Endothelial cell (in vitro differentiated cells): ENCODE data around the gene C1orf122. TPM values are rescaled to one million over a fixed set of nuclear protein-coding genes. Genes with fewer than 3 reads are reported as not detected.

Experiments
- DNase-seq: peaks from one replicate; pipeline ENCODE4 v3.0.0; 2021; ENCODE audit warnings: low spot score
- H3K27ac Mint-ChIP-seq: one replicate; pipeline ENCODE4 v1.8.0; 2021; ENCODE audit warnings: mixed read lengths, inconsistent platforms; ENCODE audit not compliant: unreplicated experiment
- H3K27me3 Mint-ChIP-seq: one replicate; pipeline ENCODE4 v1.8.0; 2021; ENCODE audit warnings: mild to moderate bottlenecking, moderate library complexity, mixed read lengths, inconsistent platforms; ENCODE audit not compliant: unreplicated experiment
- H3K36me3 Mint-ChIP-seq: one replicate; pipeline ENCODE4 v1.8.0; 2021; ENCODE audit warnings: mild to moderate bottlenecking, low read depth, mixed read lengths, inconsistent platforms; ENCODE audit not compliant: unreplicated experiment
- H3K4me1 Mint-ChIP-seq: one replicate; pipeline ENCODE4 v1.8.0; 2021; ENCODE audit warnings: mild to moderate bottlenecking, mixed read lengths, inconsistent platforms; ENCODE audit not compliant: unreplicated experiment
- H3K4me3 Mint-ChIP-seq: one replicate; pipeline ENCODE4 v1.8.0; 2021; ENCODE audit warnings: mild to moderate bottlenecking, mixed read lengths, inconsistent platforms; ENCODE audit not compliant: unreplicated experiment
- H3K9me3 Mint-ChIP-seq: one replicate; pipeline ENCODE4 v1.8.0; 2021; ENCODE audit warnings: mixed read lengths, inconsistent platforms; ENCODE audit not compliant: unreplicated experiment
- total RNA-seq: library from RNA; stranded (reverse); fragmentation: NEBNext Ultra II Directional; extraction: Animal tissue kit (Norgen Biotek cat#: 25700); gene quantifications from one replicate; pipeline ENCODE4 v1.2.1, GENCODE V29; 2021; ENCODE audit not compliant: unreplicated experiment
- TF ChIP-seq, protein P1 (sequence below): fragments of 200-600 bp; sonication (generic); IDR thresholded peaks from one replicate; pipeline ENCODE4 v1.5.0; 2021; ENCODE audit warnings: antibody characterized with exemption; ENCODE audit not compliant: unreplicated experiment

The C1orf122 gene
- total RNA-seq, 1 donor from 2014 or later: 29.4 TPM

GRCh38 chr1:37851262-37851661 is 43.7 kb downstream of the C1orf122 start:
- no peak for DNase-seq
- no peak overlapping the region for H3K27ac Mint-ChIP-seq
- H3K4me3 Mint-ChIP-seq: no peak overlapping the region
- H3K9me3 Mint-ChIP-seq: no peaks in the 10 kb centered on the region
- no peaks in the 10 kb centered on the region for H3K27me3 Mint-ChIP-seq
- H3K4me1 Mint-ChIP-seq: peaks cover 3% of the 10 kb centered on the region
- TF ChIP-seq, protein P1, sequence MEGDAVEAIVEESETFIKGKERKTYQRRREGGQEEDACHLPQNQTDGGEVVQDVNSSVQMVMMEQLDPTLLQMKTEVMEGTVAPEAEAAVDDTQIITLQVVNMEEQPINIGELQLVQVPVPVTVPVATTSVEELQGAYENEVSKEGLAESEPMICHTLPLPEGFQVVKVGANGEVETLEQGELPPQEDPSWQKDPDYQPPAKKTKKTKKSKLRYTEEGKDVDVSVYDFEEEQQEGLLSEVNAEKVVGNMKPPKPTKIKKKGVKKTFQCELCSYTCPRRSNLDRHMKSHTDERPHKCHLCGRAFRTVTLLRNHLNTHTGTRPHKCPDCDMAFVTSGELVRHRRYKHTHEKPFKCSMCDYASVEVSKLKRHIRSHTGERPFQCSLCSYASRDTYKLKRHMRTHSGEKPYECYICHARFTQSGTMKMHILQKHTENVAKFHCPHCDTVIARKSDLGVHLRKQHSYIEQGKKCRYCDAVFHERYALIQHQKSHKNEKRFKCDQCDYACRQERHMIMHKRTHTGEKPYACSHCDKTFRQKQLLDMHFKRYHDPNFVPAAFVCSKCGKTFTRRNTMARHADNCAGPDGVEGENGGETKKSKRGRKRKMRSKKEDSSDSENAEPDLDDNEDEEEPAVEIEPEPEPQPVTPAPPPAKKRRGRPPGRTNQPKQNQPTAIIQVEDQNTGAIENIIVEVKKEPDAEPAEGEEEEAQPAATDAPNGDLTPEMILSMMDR: no peak
- no peaks in the 10 kb centered on the region for H3K36me3 Mint-ChIP-seq

DNA sequence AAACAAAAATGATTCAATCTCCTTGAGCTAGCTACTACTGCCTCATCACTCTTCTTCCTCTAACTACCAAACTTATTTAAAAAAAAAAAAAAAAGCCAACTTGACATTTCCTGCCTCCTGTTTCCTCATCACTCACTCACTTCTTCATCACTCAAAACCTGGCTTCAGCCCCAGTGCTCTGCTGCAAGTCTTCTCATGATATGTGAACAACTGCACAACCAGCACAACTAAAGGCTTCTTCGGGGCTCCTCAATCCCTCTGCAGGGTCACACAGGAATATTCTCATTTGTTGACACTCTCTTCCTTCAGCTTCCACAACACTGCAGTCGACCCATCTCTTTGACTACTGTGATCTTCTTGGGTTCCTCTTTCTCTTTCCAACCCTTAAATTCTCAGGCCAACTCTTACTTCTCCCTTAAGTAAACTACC is 44.2 kb downstream of the C1orf122 start:
- H3K4me1 Mint-ChIP-seq: peaks cover 2% of the 10 kb centered on the region
- H3K4me3 Mint-ChIP-seq: no peak overlapping the region
- H3K27ac Mint-ChIP-seq: no peak overlapping the region

DNA sequence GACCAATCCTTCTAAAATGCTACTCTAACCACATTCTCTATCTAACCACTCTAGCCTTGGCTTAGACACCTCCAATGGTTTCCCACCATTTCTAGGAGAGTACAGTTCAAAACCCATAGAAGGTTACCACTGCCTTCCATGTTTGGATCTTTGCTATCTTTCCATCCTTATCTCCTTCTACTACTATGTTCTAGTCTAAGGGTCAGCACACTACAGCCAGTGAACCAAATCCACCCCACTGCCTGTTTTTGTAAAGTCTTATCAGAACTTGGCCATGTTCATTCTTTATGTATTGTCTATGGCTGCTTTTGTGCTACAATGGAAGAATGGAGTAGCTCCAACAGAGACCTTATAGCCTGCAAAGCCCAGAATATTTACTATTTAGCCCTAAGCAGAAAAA is 45.6 kb downstream of the C1orf122 start:
- Mint-ChIP-seq H3K4me3 (no peak overlapping the region), H3K27ac (peak overlapping the region; percentile 13), H3K36me3 (peaks cover 6% of the 10 kb centered on the region), H3K27me3 (no peaks in the 10 kb centered on the region), H3K4me1 (peaks cover 2% of the 10 kb centered on the region), H3K9me3 (no peaks in the 10 kb centered on the region)
- DNase-seq: no peak
- TF ChIP-seq, protein P1: no peak

More for the DNA sequence above, 44.2 kb downstream of the C1orf122 start:
- H3K9me3 Mint-ChIP-seq: no peaks in the 10 kb centered on the region
- TF ChIP-seq, protein P1: no peak
- no peaks in the 10 kb centered on the region for H3K27me3 Mint-ChIP-seq
- no peak for DNase-seq
- H3K36me3 Mint-ChIP-seq: no peaks in the 10 kb centered on the region

DNA sequence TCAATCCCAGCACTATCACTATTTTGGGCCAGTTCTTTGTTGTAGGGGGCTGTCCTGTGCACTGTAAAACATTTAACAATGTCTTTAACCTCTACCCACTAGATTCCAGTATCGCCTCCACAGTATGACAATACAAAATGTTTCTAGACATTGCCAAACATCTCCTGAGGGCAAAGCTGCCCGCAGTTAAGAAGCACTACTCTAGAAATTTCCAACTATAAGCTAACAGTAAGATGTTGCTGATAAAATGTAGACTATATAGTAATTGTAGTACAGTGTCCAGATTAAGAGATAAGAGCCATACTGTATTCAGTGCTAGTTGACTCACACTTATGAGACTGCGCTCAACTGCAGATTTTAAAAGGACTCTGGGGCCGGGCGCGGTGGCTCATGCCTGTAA is 46.8 kb downstream of the C1orf122 start:
- no peak for DNase-seq
- Mint-ChIP-seq H3K36me3 (peaks cover 6% of the 10 kb centered on the region), H3K9me3 (no peaks in the 10 kb centered on the region), H3K27ac (no peak overlapping the region), H3K27me3 (no peaks in the 10 kb centered on the region), H3K4me3 (no peak overlapping the region), H3K4me1 (peaks cover 5% of the 10 kb centered on the region)
- TF ChIP-seq, protein P1: no peak

Other genes starting within 250 kb of the C1orf122 start
- 38.9 TPM for gene GNL2, start 211.9 kb upstream of the C1orf122 start, total RNA-seq
- not detected for gene RSPO1, start 172.9 kb upstream of the C1orf122 start, total RNA-seq
- gene CDCA8, start 115.3 kb upstream of the C1orf122 start, total RNA-seq: 7.8 TPM
- gene EPHA10, start 42.7 kb upstream of the C1orf122 start, total RNA-seq: 0.13 TPM
- 0.36 TPM for gene MANEAL, start 13.9 kb upstream of the C1orf122 start, total RNA-seq
- gene YRDC, start 418 bp downstream of the C1orf122 start, total RNA-seq: 11.9 TPM
- gene MTF1, start 51.8 kb downstream of the C1orf122 start, total RNA-seq: 10.1 TPM
- 18.4 TPM for gene INPP5B, start 139.3 kb downstream of the C1orf122 start, total RNA-seq
- 59.2 TPM for gene SF3A3, start 182.2 kb downstream of the C1orf122 start, total RNA-seq
- gene FHL3, start 197.7 kb downstream of the C1orf122 start, total RNA-seq: 142 TPM
- 44.7 TPM for gene UTP11, start 204.9 kb downstream of the C1orf122 start, total RNA-seq
- 1.2 TPM for gene POU3F1, start 239.0 kb downstream of the C1orf122 start, total RNA-seq